ENCODE measurements around the gene APELA.

DNA sequence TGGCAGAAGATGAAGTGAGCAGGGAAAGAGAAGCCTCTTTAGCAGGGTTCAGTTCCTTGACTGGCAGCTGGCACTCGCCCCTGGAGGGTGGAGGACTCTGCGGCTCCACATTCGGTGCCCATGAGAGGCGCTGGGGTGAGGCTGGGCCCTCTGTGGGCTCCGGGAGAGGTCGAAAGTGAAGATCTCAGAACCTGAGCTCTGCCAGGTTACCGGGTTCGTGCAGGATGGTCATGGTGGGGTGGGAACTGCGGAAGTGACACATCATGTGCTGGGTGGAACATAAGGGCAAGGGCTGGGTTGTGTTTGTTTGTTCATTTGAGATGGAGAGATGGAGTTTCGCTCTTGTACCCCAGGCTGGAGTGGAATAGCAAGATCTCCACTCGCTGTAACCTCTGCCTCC is 56.3 kb downstream of the APELA start:
- TF ChIP-seq BHLHE40 (IDR thresholded peaks at IDR 0.05; ENCODE audit: borderline replicate concordance) (no peak), LEF1 (IDR thresholded peaks at IDR 0.05; ENCODE audit: borderline replicate concordance) (no peak), FOXM1 (IDR thresholded peaks at IDR 0.05; ENCODE audit: borderline replicate concordance) (no peak), SP1 (IDR thresholded peaks at IDR 0.05) (no peak), ELF4 (IDR thresholded peaks at IDR 0.05) (no peak), PKNOX1 (IDR thresholded peaks at IDR 0.05) (no peak), TARDBP (IDR thresholded peaks at IDR 0.05) (no peak), HDGF (IDR thresholded peaks at IDR 0.05; ENCODE audit: borderline replicate concordance) (no peak), SUZ12 (IDR thresholded peaks at IDR 0.05) (no peak), ZNF384 (IDR thresholded peaks at IDR 0.05) (no peak), ARNT (IDR thresholded peaks at IDR 0.05) (no peak), FOXA1 (IDR thresholded peaks at IDR 0.05) (no peak), L3MBTL2 (conservative IDR thresholded peaks at IDR 0.05) (no peak), CTBP1 (IDR thresholded peaks at IDR 0.05; ENCODE audit: borderline replicate concordance) (no peak)

Data from HEK293T (cell line).